D721Med (cell line): ENCODE data around the gene PIGA.

Experiments
- DNase-seq: peaks from one replicate; pipeline ENCODE4 v3.0.0; 2011; ENCODE audit warnings: low spot score; ENCODE audit not compliant: insufficient read length
- FAIRE-seq: peaks from 2 replicates; lab custom pipeline; 2011; peaks lifted over from hg19 to GRCh38; lab: Jason Lieb, UNC
- TF ChIP-seq, protein P1 (sequence below): IDR thresholded peaks from 2 replicates; pipeline ENCODE4 v1.5.1; 2012; ENCODE audit warnings: mild to moderate bottlenecking, control low read depth; ENCODE audit not compliant: insufficient read depth; ENCODE audit errors: missing control alignments

PIGA gene

DNA sequence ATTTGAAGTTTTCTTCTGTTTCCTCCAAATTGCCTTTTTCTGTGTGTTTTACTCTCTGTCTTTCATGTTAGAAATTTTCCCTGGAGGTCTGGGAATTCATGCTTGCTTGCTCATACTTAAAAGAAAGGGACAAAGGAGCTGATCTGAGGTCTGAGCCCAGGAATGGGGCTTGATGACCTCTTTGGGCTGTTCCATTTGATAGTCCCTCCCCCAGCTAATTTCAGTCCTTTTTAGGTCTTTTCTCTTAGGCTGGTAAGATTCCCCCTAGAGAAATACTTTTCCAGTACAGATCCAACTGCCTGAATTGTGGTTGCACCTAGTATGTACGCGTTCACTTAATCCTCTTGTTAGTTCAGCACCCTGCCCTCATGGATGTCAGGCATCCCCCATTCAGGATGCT is 5.5 kb upstream of the PIGA start:
- TF ChIP-seq, protein P1, sequence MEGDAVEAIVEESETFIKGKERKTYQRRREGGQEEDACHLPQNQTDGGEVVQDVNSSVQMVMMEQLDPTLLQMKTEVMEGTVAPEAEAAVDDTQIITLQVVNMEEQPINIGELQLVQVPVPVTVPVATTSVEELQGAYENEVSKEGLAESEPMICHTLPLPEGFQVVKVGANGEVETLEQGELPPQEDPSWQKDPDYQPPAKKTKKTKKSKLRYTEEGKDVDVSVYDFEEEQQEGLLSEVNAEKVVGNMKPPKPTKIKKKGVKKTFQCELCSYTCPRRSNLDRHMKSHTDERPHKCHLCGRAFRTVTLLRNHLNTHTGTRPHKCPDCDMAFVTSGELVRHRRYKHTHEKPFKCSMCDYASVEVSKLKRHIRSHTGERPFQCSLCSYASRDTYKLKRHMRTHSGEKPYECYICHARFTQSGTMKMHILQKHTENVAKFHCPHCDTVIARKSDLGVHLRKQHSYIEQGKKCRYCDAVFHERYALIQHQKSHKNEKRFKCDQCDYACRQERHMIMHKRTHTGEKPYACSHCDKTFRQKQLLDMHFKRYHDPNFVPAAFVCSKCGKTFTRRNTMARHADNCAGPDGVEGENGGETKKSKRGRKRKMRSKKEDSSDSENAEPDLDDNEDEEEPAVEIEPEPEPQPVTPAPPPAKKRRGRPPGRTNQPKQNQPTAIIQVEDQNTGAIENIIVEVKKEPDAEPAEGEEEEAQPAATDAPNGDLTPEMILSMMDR = no peak
- no peak for FAIRE-seq
- no peak for DNase-seq

DNA sequence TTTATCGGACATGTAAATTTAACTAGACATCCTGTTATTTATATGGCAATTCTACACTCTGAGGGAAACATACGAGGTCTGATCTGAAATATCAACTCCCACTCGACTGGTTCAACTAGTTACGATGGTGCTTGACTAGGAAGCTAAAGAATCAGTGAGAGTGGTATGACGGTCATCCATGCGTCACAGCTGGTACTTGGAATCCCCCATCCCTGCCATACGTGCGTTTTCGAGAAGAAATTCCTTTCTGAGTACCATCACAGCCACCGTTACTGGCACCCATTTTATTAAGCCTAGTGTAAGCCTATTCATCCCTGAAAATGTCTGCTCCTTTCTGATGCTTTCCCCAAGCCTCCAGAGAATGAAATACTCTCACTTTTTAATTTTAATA is 695 bp upstream of the PIGA start:
- TF ChIP-seq, protein P1 = no peak
- FAIRE-seq (no peak), DNase-seq (no peak)

DNA sequence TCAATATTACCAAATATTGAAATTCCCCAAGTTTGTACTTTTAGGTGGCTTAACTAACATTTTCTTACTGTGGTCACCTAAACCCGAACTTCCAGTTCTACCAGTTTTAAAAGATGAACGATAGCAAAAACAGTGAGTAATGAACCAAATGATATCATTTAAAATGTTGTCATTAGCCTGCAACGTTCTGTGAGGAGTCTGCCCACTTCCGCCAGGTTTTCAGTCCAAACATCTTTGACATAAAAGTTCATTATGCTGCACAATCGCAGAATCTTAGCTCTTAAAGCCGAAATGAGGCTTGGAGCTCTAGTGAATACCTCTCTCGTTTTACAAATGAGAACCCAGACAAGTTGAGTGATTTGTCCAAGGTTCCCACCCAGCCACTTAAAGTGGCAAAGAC is 762 bp downstream of the PIGA start:
- no peak for DNase-seq
- TF ChIP-seq, protein P1 = no peak
- no peak for FAIRE-seq

DNA sequence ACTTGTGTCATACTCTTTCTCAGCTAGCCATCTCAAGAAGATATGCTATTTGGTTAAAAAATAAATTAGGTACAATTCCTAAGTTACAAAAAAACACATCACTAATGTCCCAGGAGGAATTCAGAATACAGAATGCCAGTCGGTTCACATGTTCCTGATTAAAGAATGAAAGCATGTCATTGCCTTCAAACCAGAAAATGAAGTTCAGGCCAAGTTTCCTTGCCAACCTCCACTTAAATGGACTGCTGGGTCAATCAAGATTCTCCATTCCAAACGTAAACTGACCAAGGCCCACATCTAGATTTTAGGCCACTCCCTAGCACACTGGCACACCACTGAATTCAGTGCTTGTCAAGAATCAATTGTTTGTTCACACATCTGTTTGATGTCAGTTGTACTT is 6.5 kb downstream of the PIGA start:
- no peak for DNase-seq
- FAIRE-seq = no peak
- TF ChIP-seq, protein P1 = no peak

DNA sequence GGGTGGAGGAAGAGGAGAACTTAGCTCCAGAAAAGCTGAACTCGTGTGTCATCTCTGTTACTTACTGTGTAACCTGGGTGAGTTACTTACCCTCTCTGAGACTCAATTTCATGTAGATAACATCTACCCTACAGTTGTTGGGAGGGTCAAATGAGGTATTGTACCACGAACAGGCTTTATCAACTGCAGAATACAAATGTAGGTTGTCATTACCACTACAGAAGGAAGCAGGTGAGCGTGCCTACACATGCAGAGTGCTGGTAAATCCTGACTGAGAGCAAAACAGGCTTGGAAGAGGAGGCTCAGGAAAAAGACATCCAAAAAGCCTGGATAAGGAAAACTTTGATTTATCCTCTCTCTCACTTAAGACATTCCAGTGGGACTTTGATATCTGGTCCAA is 7.2 kb downstream of the PIGA start:
- TF ChIP-seq, protein P1 = no peak
- DNase-seq (no peak), FAIRE-seq (no peak)

DNA sequence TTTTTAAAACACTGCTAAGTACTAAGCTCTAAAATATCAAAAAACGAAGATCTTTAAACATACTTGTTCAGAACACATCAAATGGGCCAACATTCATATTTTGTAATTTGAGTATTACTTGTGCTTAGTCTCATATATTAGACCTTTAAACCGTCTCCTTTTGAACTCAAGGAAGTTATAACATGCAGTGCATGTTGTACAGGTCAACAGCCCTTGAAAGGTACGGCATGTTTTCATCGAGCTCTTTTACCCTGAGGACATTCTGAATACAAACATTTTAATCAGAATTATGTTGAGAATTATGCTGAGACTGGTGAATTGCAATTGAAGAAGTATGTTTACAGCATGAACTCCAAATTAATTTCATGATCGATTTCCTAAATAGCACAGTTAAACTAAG is 12.9 kb downstream of the PIGA start:
- DNase-seq (no peak), FAIRE-seq (no peak)
- TF ChIP-seq, protein P1 = no peak

DNA sequence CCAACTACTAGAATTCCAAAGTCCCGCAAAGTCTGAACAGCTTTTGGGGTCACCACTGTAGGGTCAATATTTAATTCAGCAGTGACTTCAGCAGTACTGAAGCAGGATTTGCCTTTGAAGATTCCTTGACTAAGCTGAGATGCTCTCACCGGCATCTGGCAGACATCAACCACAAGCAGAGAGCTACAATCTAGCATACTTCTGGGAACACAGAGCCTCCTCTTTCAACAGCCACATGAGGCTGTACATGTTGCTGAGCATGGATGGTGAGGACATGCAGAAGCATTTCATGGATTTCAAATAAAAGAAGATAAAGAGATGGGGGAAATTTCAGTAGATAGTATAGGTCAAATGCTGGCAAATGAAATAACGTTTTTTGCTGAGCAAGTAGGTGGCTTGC is 13.3 kb downstream of the PIGA start:
- TF ChIP-seq, protein P1 = no peak
- FAIRE-seq (no peak), DNase-seq (no peak)
